ENCODE measurements around the gene ITGA3.

The ITGA3 gene

GRCh38 chr17:50130559-50131305 lies 74.8 kb downstream of the ITGA3 start:
- no peaks in the 10 kb centered on the region for H3K79me2 ChIP-seq (ENCODE audit: insufficient read depth, low read depth)
- H3K36me3 ChIP-seq (ENCODE audit: insufficient read depth) = no peaks in the 10 kb centered on the region
- no peak overlapping the region for H2AFZ ChIP-seq (ENCODE audit: low read depth)
- no peak for TF ChIP-seq CTCF (conservative IDR thresholded peaks at IDR 0.05; ENCODE audit: low read depth, low read length)
- H3K4me1 ChIP-seq (ENCODE audit: low read depth, poor library complexity, severe bottlenecking) = peaks cover 25% of the 10 kb centered on the region
- H3K9ac ChIP-seq = no peak overlapping the region
- no peak overlapping the region for H3K4me3 ChIP-seq (IDR thresholded peaks at IDR 0.05; ENCODE audit: insufficient read depth, low read depth, low read length)
- H3K27me3 ChIP-seq (ENCODE audit: insufficient read depth, low read depth) = peaks cover 36% of the 10 kb centered on the region
- H4K20me1 ChIP-seq (ENCODE audit: insufficient read depth) = no peaks in the 10 kb centered on the region
- H3K4me2 ChIP-seq = no peak overlapping the region; the same call in 1 of the 2 replicates
- no peak overlapping the region for H3K27ac ChIP-seq

GRCh38 chr17:50132104-50132794 lies 76.3 kb downstream of the ITGA3 start:
- Histone ChIP-seq H4K20me1 (ENCODE audit: insufficient read depth) (no peaks in the 10 kb centered on the region), H3K79me2 (ENCODE audit: insufficient read depth, low read depth) (no peaks in the 10 kb centered on the region), H3K4me2 (no peak overlapping the region), H2AFZ (ENCODE audit: low read depth) (no peak overlapping the region), H3K4me1 (ENCODE audit: low read depth, poor library complexity, severe bottlenecking) (peaks cover 25% of the 10 kb centered on the region), H3K4me3 (IDR thresholded peaks at IDR 0.05; ENCODE audit: insufficient read depth, low read depth, low read length) (no peak overlapping the region), H3K27ac (no peak overlapping the region), H3K9ac (no peak overlapping the region), H3K27me3 (ENCODE audit: insufficient read depth, low read depth) (peaks cover 30% of the 10 kb centered on the region), H3K36me3 (ENCODE audit: insufficient read depth) (no peaks in the 10 kb centered on the region)
- TF ChIP-seq CTCF (conservative IDR thresholded peaks at IDR 0.05; ENCODE audit: low read depth, low read length) = no peak

GRCh38 chr17:50133028-50133768 lies 77.3 kb downstream of the ITGA3 start:
- no peak overlapping the region for H2AFZ ChIP-seq (ENCODE audit: low read depth)
- no peaks in the 10 kb centered on the region for H3K79me2 ChIP-seq (ENCODE audit: insufficient read depth, low read depth)
- H3K4me1 ChIP-seq (ENCODE audit: low read depth, poor library complexity, severe bottlenecking) = peaks cover 17% of the 10 kb centered on the region
- H3K4me3 ChIP-seq (IDR thresholded peaks at IDR 0.05; ENCODE audit: insufficient read depth, low read depth, low read length) = no peak overlapping the region
- peaks cover 4% of the 10 kb centered on the region; the same call in 1 of the 2 replicates for H3K36me3 ChIP-seq (ENCODE audit: insufficient read depth)
- H3K9ac ChIP-seq = no peak overlapping the region
- no peaks in the 10 kb centered on the region for H4K20me1 ChIP-seq (ENCODE audit: insufficient read depth)
- H3K27me3 ChIP-seq (ENCODE audit: insufficient read depth, low read depth) = peaks cover 21% of the 10 kb centered on the region
- H3K27ac ChIP-seq = no peak overlapping the region
- TF ChIP-seq CTCF (conservative IDR thresholded peaks at IDR 0.05; ENCODE audit: low read depth, low read length) = no peak
- H3K4me2 ChIP-seq = no peak overlapping the region

DNA sequence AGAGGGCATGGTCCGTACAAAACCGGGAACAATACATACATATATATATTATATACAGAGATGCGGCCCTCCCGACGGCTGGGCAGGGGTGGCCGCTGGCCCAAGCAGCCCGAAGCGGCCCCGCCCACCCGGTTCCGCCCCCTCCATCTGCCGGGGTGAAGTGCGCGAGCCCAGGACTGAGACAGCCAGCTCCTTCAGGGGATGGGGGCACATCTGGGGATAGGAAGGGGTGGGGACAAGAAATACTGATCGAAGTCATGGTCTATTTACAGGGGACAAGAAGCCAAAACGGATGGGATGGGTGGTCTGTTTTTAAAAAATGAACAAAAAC lies 77.8 kb downstream of the ITGA3 start:
- Histone ChIP-seq H3K27me3 (ENCODE audit: insufficient read depth, low read depth) (peaks cover 16% of the 10 kb centered on the region), H3K9ac (no peak overlapping the region), H4K20me1 (ENCODE audit: insufficient read depth) (no peaks in the 10 kb centered on the region), H3K36me3 (ENCODE audit: insufficient read depth) (peaks cover 5% of the 10 kb centered on the region; the same call in 1 of the 2 replicates), H3K4me2 (no peak overlapping the region), H2AFZ (ENCODE audit: low read depth) (no peak overlapping the region), H3K79me2 (ENCODE audit: insufficient read depth, low read depth) (no peaks in the 10 kb centered on the region), H3K4me1 (ENCODE audit: low read depth, poor library complexity, severe bottlenecking) (peaks cover 17% of the 10 kb centered on the region), H3K4me3 (IDR thresholded peaks at IDR 0.05; ENCODE audit: insufficient read depth, low read depth, low read length) (no peak overlapping the region), H3K27ac (no peak overlapping the region)
- no peak for TF ChIP-seq CTCF (conservative IDR thresholded peaks at IDR 0.05; ENCODE audit: low read depth, low read length)
